GM12874 (cell line): Measurements from ENCODE around the gene ADAMTSL3.

Source experiments
- CTCF ChIP-seq: IDR thresholded peaks from 2 replicates; pipeline ENCODE4 v1.5.1; 2011; ENCODE audit warnings: low read depth, mild to moderate bottlenecking, control low read depth, low read length, moderate library complexity; ENCODE audit not compliant: insufficient read depth

ADAMTSL3 gene

GRCh38 chr15:83650831-83651230, 3.1 kb upstream of the ADAMTSL3 start:
- no peak for TF ChIP-seq CTCF

- TF ChIP-seq CTCF: no peak
These were observed 2.4 kb upstream of the ADAMTSL3 start for GRCh38 chr15:83651541-83651940.

GRCh38 chr15:83652626-83653204, 1.2 kb upstream of the ADAMTSL3 start:
- TF ChIP-seq CTCF: no peak

- TF ChIP-seq CTCF: no peak
These were observed 660 bp upstream of the ADAMTSL3 start for GRCh38 chr15:83653288-83653638.

GRCh38 chr15:83654379-83655236, 685 bp downstream of the ADAMTSL3 start:
- TF ChIP-seq CTCF: no peak

- TF ChIP-seq CTCF: no peak
These were observed 1.3 kb downstream of the ADAMTSL3 start for GRCh38 chr15:83655237-83655616.

GRCh38 chr15:83656192-83656591, 2.3 kb downstream of the ADAMTSL3 start:
- no peak for TF ChIP-seq CTCF
